Fibroblast of lung (primary cell): ENCODE data around the gene CLEC17A.

Source experiments
- EZH2 ChIP-seq: IDR thresholded peaks from 2 replicates; pipeline ENCODE4 v1.5.1; 2012; ENCODE audit warnings: low read length, control low read depth, mild to moderate bottlenecking; ENCODE audit errors: missing control alignments
- TF ChIP-seq, protein P1 (sequence below), 2 donors: IDR thresholded peaks in 1 of 2; conservative IDR thresholded peaks in 1 of 2; 1 replicate in 1 of 2; 2 replicates in 1 of 2; pipeline ENCODE4 v1.5.1; 2011 to 2012; ENCODE audit warnings: low read length in 2 of 2, control low read depth in 1 of 2, inconsistent platforms in 1 of 2, low read depth in 1 of 2, mild to moderate bottlenecking in 1 of 2

DNA sequence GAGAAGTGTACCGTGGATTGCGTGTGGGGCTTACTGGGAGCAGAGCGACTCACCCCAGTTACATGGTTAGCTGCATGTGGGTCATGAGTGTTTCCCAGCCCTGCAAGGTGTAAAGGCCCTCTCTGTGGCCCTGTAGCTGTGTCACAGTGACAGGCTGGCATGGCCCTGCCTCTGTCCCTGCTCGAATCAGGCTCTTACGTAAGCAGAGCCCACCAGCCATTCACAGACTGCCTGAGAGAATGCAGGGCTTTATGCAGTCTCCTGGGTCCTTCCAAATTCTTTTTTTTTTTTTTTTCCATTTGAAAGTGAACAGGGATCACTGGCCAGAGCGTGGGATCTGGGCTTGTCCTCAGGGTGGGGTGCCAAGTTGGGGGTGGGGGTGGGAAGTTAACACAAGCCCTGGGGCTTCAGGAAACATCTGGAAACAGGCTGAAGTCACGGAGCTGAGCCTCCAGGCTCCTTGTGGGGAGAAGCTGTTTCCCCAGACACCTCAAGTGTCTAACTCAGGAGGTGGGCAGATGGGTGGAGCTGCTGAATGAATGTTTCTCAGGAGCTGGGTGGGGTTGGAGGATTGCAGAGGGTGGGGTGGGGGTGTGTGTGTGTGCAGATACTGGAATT lies 40.1 kb upstream of the CLEC17A start:
- TF ChIP-seq, protein P1, sequence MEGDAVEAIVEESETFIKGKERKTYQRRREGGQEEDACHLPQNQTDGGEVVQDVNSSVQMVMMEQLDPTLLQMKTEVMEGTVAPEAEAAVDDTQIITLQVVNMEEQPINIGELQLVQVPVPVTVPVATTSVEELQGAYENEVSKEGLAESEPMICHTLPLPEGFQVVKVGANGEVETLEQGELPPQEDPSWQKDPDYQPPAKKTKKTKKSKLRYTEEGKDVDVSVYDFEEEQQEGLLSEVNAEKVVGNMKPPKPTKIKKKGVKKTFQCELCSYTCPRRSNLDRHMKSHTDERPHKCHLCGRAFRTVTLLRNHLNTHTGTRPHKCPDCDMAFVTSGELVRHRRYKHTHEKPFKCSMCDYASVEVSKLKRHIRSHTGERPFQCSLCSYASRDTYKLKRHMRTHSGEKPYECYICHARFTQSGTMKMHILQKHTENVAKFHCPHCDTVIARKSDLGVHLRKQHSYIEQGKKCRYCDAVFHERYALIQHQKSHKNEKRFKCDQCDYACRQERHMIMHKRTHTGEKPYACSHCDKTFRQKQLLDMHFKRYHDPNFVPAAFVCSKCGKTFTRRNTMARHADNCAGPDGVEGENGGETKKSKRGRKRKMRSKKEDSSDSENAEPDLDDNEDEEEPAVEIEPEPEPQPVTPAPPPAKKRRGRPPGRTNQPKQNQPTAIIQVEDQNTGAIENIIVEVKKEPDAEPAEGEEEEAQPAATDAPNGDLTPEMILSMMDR (conservative IDR thresholded peaks at IDR 0.05 in 1 of 2, IDR thresholded peaks at IDR 0.05 in 1 of 2; ENCODE audit: low read depth in 1 of 2, low read length in 2 of 2), result no peak
- no peak for TF ChIP-seq EZH2
